SK-N-SH (cell line): ENCODE measurements around the gene ADAP1.

Experiments
- ELF1 ChIP-seq: IDR thresholded peaks from 2 replicates; pipeline ENCODE4 v1.4.0; 2012
- EP300 ChIP-seq, 2 experiments: IDR thresholded peaks; 2 replicates each; pipeline versions ENCODE4 v1.4.0 to v1.6.1; 2012; ENCODE audit warnings: borderline replicate concordance in 1 of 2, low read depth in 1 of 2, low read length in 1 of 2
- EZH2phosphoT487 ChIP-seq: fragments of 200-600 bp; sonication (generic); IDR thresholded peaks from 2 replicates; pipeline ENCODE4 v1.6.1; 2017; ENCODE audit warnings: low read depth, mixed run types, mild to moderate bottlenecking, antibody characterized with exemption, moderate library complexity, borderline replicate concordance
- POLR2AphosphoS5 ChIP-seq: IDR thresholded peaks from 2 replicates; pipeline ENCODE4 v1.6.1; 2012; ENCODE audit warnings: low read depth, low read length
- RFX5 ChIP-seq: IDR thresholded peaks from 2 replicates; pipeline ENCODE4 v1.6.1; 2012; ENCODE audit warnings: mild to moderate bottlenecking, improper control_type of control experiment, low read length
- RXRA ChIP-seq: IDR thresholded peaks from 2 replicates; pipeline ENCODE4 v1.4.0; 2012; ENCODE audit warnings: low read depth, mild to moderate bottlenecking, borderline replicate concordance
- SMC3 ChIP-seq: IDR thresholded peaks from 2 replicates; pipeline ENCODE4 v1.6.1; 2012; ENCODE audit warnings: low read depth, low read length, improper control_type of control experiment
- TF ChIP-seq, protein P1 (sequence below): fragments of 200-600 bp; sonication (generic); IDR thresholded peaks from 2 replicates; pipeline ENCODE4 v1.6.1; 2017; ENCODE audit warnings: antibody characterized with exemption, mild to moderate bottlenecking, moderate library complexity
- TF ChIP-seq, protein P2 (sequence below): IDR thresholded peaks from 2 replicates; pipeline ENCODE4 v1.4.0; 2012; ENCODE audit warnings: low read depth
- TF ChIP-seq, protein P3 (sequence below): IDR thresholded peaks from 2 replicates; pipeline ENCODE4 v1.6.1; 2012; ENCODE audit warnings: mild to moderate bottlenecking, low read depth, low read length, moderate library complexity
- TF ChIP-seq, protein P4 (sequence below): IDR thresholded peaks from 2 replicates; pipeline ENCODE4 v1.4.0; 2012; ENCODE audit warnings: low read depth, borderline replicate concordance
- TF ChIP-seq, protein P5 (sequence below): IDR thresholded peaks from 2 replicates; pipeline ENCODE4 v1.4.0; 2012; ENCODE audit warnings: low read depth, borderline replicate concordance
- TF ChIP-seq, protein P6 (sequence below): fragments of 150-350 bp; IDR thresholded peaks from 2 replicates; pipeline ENCODE4 v1.6.1; 2017; ENCODE audit warnings: antibody characterized with exemption, low read length, low read depth, borderline replicate concordance

DNA sequence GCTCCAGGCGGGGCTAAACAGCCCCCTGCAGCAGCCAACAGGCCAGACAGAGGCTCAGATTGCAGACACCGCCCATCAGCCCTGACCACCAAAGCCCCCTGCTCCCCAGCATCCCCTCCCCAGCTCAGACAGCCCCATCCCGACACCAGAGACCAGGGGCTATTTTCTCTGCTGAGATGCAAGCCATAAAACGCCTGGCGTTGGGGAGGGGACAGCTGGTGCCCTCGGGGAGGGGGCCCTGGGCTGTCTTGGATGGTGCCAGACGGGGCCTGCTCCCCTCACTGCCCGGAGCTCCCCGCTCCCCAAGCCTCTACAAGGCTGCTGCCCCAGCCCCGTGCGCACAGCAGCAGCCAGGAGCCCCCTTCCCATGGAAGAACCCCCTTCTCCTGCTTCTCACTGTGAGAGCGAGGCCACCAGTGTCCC lies 46.3 kb downstream of the ADAP1 start:
- TF ChIP-seq, protein P1, sequence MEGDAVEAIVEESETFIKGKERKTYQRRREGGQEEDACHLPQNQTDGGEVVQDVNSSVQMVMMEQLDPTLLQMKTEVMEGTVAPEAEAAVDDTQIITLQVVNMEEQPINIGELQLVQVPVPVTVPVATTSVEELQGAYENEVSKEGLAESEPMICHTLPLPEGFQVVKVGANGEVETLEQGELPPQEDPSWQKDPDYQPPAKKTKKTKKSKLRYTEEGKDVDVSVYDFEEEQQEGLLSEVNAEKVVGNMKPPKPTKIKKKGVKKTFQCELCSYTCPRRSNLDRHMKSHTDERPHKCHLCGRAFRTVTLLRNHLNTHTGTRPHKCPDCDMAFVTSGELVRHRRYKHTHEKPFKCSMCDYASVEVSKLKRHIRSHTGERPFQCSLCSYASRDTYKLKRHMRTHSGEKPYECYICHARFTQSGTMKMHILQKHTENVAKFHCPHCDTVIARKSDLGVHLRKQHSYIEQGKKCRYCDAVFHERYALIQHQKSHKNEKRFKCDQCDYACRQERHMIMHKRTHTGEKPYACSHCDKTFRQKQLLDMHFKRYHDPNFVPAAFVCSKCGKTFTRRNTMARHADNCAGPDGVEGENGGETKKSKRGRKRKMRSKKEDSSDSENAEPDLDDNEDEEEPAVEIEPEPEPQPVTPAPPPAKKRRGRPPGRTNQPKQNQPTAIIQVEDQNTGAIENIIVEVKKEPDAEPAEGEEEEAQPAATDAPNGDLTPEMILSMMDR = no peak
- TF ChIP-seq EZH2phosphoT487 (no peak), ELF1 (no peak), EP300 (IDR thresholded peaks at IDR 0.05; ENCODE audit: borderline replicate concordance in 1 of 2, low read depth in 1 of 2, low read length in 1 of 2) (no peak), RXRA (no peak), POLR2AphosphoS5 (no peak), RFX5 (no peak), SMC3 (no peak)
- TF ChIP-seq, protein P2, sequence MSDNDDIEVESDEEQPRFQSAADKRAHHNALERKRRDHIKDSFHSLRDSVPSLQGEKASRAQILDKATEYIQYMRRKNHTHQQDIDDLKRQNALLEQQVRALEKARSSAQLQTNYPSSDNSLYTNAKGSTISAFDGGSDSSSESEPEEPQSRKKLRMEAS = no peak
- TF ChIP-seq, protein P3, sequence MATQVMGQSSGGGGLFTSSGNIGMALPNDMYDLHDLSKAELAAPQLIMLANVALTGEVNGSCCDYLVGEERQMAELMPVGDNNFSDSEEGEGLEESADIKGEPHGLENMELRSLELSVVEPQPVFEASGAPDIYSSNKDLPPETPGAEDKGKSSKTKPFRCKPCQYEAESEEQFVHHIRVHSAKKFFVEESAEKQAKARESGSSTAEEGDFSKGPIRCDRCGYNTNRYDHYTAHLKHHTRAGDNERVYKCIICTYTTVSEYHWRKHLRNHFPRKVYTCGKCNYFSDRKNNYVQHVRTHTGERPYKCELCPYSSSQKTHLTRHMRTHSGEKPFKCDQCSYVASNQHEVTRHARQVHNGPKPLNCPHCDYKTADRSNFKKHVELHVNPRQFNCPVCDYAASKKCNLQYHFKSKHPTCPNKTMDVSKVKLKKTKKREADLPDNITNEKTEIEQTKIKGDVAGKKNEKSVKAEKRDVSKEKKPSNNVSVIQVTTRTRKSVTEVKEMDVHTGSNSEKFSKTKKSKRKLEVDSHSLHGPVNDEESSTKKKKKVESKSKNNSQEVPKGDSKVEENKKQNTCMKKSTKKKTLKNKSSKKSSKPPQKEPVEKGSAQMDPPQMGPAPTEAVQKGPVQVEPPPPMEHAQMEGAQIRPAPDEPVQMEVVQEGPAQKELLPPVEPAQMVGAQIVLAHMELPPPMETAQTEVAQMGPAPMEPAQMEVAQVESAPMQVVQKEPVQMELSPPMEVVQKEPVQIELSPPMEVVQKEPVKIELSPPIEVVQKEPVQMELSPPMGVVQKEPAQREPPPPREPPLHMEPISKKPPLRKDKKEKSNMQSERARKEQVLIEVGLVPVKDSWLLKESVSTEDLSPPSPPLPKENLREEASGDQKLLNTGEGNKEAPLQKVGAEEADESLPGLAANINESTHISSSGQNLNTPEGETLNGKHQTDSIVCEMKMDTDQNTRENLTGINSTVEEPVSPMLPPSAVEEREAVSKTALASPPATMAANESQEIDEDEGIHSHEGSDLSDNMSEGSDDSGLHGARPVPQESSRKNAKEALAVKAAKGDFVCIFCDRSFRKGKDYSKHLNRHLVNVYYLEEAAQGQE = no peak
- TF ChIP-seq, protein P4, sequence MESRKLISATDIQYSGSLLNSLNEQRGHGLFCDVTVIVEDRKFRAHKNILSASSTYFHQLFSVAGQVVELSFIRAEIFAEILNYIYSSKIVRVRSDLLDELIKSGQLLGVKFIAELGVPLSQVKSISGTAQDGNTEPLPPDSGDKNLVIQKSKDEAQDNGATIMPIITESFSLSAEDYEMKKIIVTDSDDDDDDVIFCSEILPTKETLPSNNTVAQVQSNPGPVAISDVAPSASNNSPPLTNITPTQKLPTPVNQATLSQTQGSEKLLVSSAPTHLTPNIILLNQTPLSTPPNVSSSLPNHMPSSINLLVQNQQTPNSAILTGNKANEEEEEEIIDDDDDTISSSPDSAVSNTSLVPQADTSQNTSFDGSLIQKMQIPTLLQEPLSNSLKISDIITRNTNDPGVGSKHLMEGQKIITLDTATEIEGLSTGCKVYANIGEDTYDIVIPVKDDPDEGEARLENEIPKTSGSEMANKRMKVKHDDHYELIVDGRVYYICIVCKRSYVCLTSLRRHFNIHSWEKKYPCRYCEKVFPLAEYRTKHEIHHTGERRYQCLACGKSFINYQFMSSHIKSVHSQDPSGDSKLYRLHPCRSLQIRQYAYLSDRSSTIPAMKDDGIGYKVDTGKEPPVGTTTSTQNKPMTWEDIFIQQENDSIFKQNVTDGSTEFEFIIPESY = no peak
- TF ChIP-seq, protein P5, sequence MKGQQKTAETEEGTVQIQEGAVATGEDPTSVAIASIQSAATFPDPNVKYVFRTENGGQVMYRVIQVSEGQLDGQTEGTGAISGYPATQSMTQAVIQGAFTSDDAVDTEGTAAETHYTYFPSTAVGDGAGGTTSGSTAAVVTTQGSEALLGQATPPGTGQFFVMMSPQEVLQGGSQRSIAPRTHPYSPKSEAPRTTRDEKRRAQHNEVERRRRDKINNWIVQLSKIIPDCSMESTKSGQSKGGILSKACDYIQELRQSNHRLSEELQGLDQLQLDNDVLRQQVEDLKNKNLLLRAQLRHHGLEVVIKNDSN = no peak
- TF ChIP-seq, protein P6, sequence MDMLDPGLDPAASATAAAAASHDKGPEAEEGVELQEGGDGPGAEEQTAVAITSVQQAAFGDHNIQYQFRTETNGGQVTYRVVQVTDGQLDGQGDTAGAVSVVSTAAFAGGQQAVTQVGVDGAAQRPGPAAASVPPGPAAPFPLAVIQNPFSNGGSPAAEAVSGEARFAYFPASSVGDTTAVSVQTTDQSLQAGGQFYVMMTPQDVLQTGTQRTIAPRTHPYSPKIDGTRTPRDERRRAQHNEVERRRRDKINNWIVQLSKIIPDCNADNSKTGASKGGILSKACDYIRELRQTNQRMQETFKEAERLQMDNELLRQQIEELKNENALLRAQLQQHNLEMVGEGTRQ = no peak
